AG04450 (cell line): ENCODE results near the gene GFPT1. TPM values are rescaled to one million over a fixed set of nuclear protein-coding genes. Genes with fewer than 3 reads are reported as not detected.
A peak's percentile ranks its signal among the peaks of the same experiment; 100 is the strongest.

ENCODE experiments used
- CTCF ChIA-PET: fragments of 300-600, 350-600 bp; formaldehyde crosslinking; extraction: SDS; loops from one replicate; lab custom pipeline; 2022; ENCODE audit warnings: antibody characterized with exemption, inconsistent platforms; lab: Charles Lee
- POLR2A ChIA-PET: fragments of 350-600 bp; formaldehyde crosslinking; extraction: SDS; loops from one replicate; lab custom pipeline; 2021; ENCODE audit warnings: antibody characterized with exemption, inconsistent platforms; lab: Yijun Ruan, JAX
- DNase-seq: peaks from one replicate; pipeline ENCODE4 v3.0.0-alpha.2; 2011; ENCODE audit warnings: low read depth, low spot score
- H3K27ac ChIP-seq: one replicate; pipeline ENCODE4 v1.5.1; 2012; ENCODE audit warnings: low read depth, low read length, control low read depth
- H3K27me3 ChIP-seq: one replicate; pipeline ENCODE4 v1.6.0; 2012; ENCODE audit warnings: low read length; ENCODE audit not compliant: control insufficient read depth, insufficient read depth
- H3K4me3 ChIP-seq: 2 replicates; pipeline ENCODE4 v1.5.1; 2011; ENCODE audit warnings: mild to moderate bottlenecking, low read depth, low read length, control low read depth
- H3K9me3 ChIP-seq: 2 replicates; pipeline ENCODE4 v1.5.1; 2012; ENCODE audit warnings: low read length; ENCODE audit not compliant: control insufficient read depth, insufficient read depth
- CTCF ChIP-seq: IDR thresholded peaks from 2 replicates; pipeline ENCODE4 v1.5.1; 2011; ENCODE audit warnings: low read depth, low read length, control low read depth, inconsistent platforms
- polyA minus RNA-seq: library from RNA; depleted of rRNA, polyadenylated mRNA; stranded (reverse); fragments of >200 nt; gene quantifications from 2 replicates; pipeline ENCODE4 v1.2.3, GENCODE V29; 2011; rRNA and poly(A)+ RNA removed
- polyA plus RNA-seq: library from polyadenylated mRNA; depleted of rRNA; stranded (reverse); fragments of >200 nt; gene quantifications from 2 replicates; pipeline ENCODE4 v1.2.3, GENCODE V29; 2011; rRNA removed

The GFPT1 gene
- 44.3 and 47.4 TPM in 2 replicates for polyA plus RNA-seq
- 35.4 and 64.0 TPM in 2 replicates for polyA minus RNA-seq

GRCh38 chr2:69386789-69387734, at the start of gene GFPT1:
Gene GFPT1 (minus strand): TSS chr2:69387227. CDS start chr2:69387071, 156 bp downstream.
- Histone ChIP-seq H3K27ac (peak within 1 kb of the TSS; percentile 97), H3K4me3 (peak within 1 kb of the TSS; percentile 86), H3K9me3 (no peaks in the 10 kb centered on the region; the same call in 1 of the 2 replicates), H3K27me3 (no peaks in the 10 kb centered on the region)
- ChIA-PET CTCF (interaction anchor here (1.6 kb wide), 1 partner anchor 50 kb away, joined by 3 read pairs; the partner anchor contains the start of gene NFU1), POLR2A (no interaction called here)
- TF ChIP-seq CTCF: no peak
- DNase-seq: peak; percentile 83

- Histone ChIP-seq H3K9me3 (no peaks in the 10 kb centered on the region; the same call in 1 of the 2 replicates), H3K27ac (peak overlapping the region; percentile 98), H3K27me3 (no peaks in the 10 kb centered on the region), H3K4me3 (peak overlapping the region; percentile 87)
- POLR2A ChIA-PET: interaction anchor here (1.3 kb wide), 1 partner anchor 38 kb away, joined by 3 read pairs; no protein-coding TSS in a partner anchor
- CTCF ChIA-PET: interaction anchor here (0.6 to 2.0 kb wide), 14 partner anchors 8 to 288 kb away, joined by 3 to 6 read pairs (median 4); no protein-coding TSS in a partner anchor
- DNase-seq: no peak
- TF ChIP-seq CTCF: no peak
Measured at GRCh38 chr2:69436596-69436937, 49.5 kb upstream of the GFPT1 start.

- H3K9me3 ChIP-seq: no peaks in the 10 kb centered on the region; the same call in 1 of the 2 replicates
- POLR2A ChIA-PET: no interaction called here
- H3K27me3 ChIP-seq: no peaks in the 10 kb centered on the region
- DNase-seq: no peak
- CTCF ChIA-PET: no interaction called here
- H3K4me3 ChIP-seq: no peak overlapping the region
- no peak for TF ChIP-seq CTCF
- H3K27ac ChIP-seq: no peak overlapping the region
Measured at GRCh38 chr2:69434753-69435152, 47.7 kb upstream of the GFPT1 start.

GRCh38 chr2:69429491-69430183, 42.6 kb upstream of the GFPT1 start:
- no peak overlapping the region for H3K27ac ChIP-seq
- POLR2A ChIA-PET: interaction anchor here (1.4 kb wide), 1 partner anchor 53 kb away, joined by 6 read pairs; no protein-coding TSS in a partner anchor
- CTCF ChIA-PET: no interaction called here

More at GRCh38 chr2:69429491-69430183, 42.6 kb upstream of the GFPT1 start:
- H3K27me3 ChIP-seq: no peaks in the 10 kb centered on the region
- DNase-seq: no peak
- no peaks in the 10 kb centered on the region for H3K9me3 ChIP-seq
- no peak overlapping the region for H3K4me3 ChIP-seq
- TF ChIP-seq CTCF: no peak
